HL-60/S4 treated with retinoic acid at 250 ng/mL for 4 days and 3 days (cell line): ENCODE data around the gene CRAMP1.
"Not testable (repeated sequence)": the region's sequence is repeated elsewhere in the genome, so short reads cannot be mapped to it uniquely, and the experiment has no call there.

Experiments
- in situ Hi-C: fragments of 300-500 bp; cut with MboI; formaldehyde crosslinking; loops from 2 replicates; pipeline ENCODE4 v1.7.0; 2022; ENCODE audit warnings: low sequenced_read_pairs

CRAMP1 gene

GRCh38 chr16:1612320-1613111 lies at the start of gene CRAMP1:
Gene CRAMP1, plus strand, starts transcription at chr16:1612360. Its CDS starts 2,280 bp downstream, at chr16:1614640.
- in situ Hi-C loops: no loop called here

- in situ Hi-C loops: no loop called here
Measured at GRCh38 chr16:1563786-1564185, 48.4 kb upstream of the CRAMP1 start.

- in situ Hi-C loops: no loop called here
Measured at GRCh38 chr16:1564325-1564724, 47.8 kb upstream of the CRAMP1 start.

- in situ Hi-C loops: no loop called here
Measured at GRCh38 chr16:1565083-1565805, 46.9 kb upstream of the CRAMP1 start.

GRCh38 chr16:1567988-1568387 lies 44.2 kb upstream of the CRAMP1 start:
- in situ Hi-C loops: no loop called here

GRCh38 chr16:1571012-1571671 lies 41.0 kb upstream of the CRAMP1 start:
- in situ Hi-C loops: no loop called here

GRCh38 chr16:1572673-1573072 lies 39.5 kb upstream of the CRAMP1 start:
- in situ Hi-C loops: no loop called here

GRCh38 chr16:1573301-1573700 lies 38.9 kb upstream of the CRAMP1 start:
- in situ Hi-C loops: no loop called here

- in situ Hi-C loops: no loop called here
Measured at GRCh38 chr16:1575578-1575977, 36.6 kb upstream of the CRAMP1 start.

- in situ Hi-C loops: no loop called here
Measured at GRCh38 chr16:1579214-1579613, 32.9 kb upstream of the CRAMP1 start.

GRCh38 chr16:1580256-1580655 lies 31.9 kb upstream of the CRAMP1 start:
- in situ Hi-C loops: no loop called here

- in situ Hi-C loops: no loop called here
Measured at GRCh38 chr16:1580956-1581355, 31.2 kb upstream of the CRAMP1 start.

- in situ Hi-C loops: no loop called here
Measured at GRCh38 chr16:1581804-1582203, 30.4 kb upstream of the CRAMP1 start.

- in situ Hi-C loops: no loop called here
Measured at GRCh38 chr16:1583180-1583579, 29.0 kb upstream of the CRAMP1 start.

GRCh38 chr16:1584926-1585484 lies 27.2 kb upstream of the CRAMP1 start:
- in situ Hi-C loops: no loop called here

- in situ Hi-C loops: no loop called here
Measured at GRCh38 chr16:1590366-1590765, 21.8 kb upstream of the CRAMP1 start.

GRCh38 chr16:1590930-1591705 lies 21.0 kb upstream of the CRAMP1 start:
- in situ Hi-C loops: no loop called here

- in situ Hi-C loops: no loop called here
Measured at GRCh38 chr16:1592446-1592845, 19.7 kb upstream of the CRAMP1 start.

- in situ Hi-C loops: not testable (repeated sequence)
Measured at GRCh38 chr16:1595511-1595910, 16.6 kb upstream of the CRAMP1 start.

- in situ Hi-C loops: no loop called here
Measured at GRCh38 chr16:1596516-1596915, 15.6 kb upstream of the CRAMP1 start.

- in situ Hi-C loops: no loop called here
Measured at GRCh38 chr16:1597154-1597553, 15.0 kb upstream of the CRAMP1 start.
